OCI-LY3 (cell line): ENCODE results near the gene STARD13.

Source experiments
- CTCF ChIP-seq: fragments of 200-600, 300-600 bp; sonication (generic); IDR thresholded peaks from 2 replicates; pipeline ENCODE4 v1.5.1; 2014; ENCODE audit warnings: antibody characterized with exemption, low read length, low read depth
- EZH2phosphoT487 ChIP-seq: fragments of 200-600 bp; shearing (Covaris generic); IDR thresholded peaks from 2 replicates; pipeline ENCODE4 v1.6.1; 2018; ENCODE audit warnings: antibody characterized with exemption, mixed run types, low read depth

GRCh38 chr13:33186861-33187291 is 98.7 kb downstream of the STARD13 start:
- TF ChIP-seq EZH2phosphoT487 = no peak
- no peak for TF ChIP-seq CTCF
